Mucosa of descending colon (tissue), 3 donors: ENCODE data around the gene CDK10. TPM values are rescaled to one million over a fixed set of nuclear protein-coding genes. Genes with fewer than 3 reads are reported as not detected.

ENCODE experiments used
- ATAC-seq: fragments of 200-7000 bp; cut with Tn5 transposase; one replicate; pipeline ENCODE4 v1.9.1; 2020; ENCODE audit warnings: mild to moderate bottlenecking, moderate library complexity
- DNase-seq, 3 donors: peaks; one replicate each; pipeline ENCODE4 v3.0.0-alpha.2; 2020
- H3K36me3 ChIP-seq: fragments of 200-600 bp; one replicate; pipeline ENCODE4 v1.8.0; 2021; ENCODE audit warnings: low read depth, mild to moderate bottlenecking
- H3K4me1 ChIP-seq: fragments of 200-600 bp; one replicate; pipeline ENCODE4 v1.8.0; 2021; ENCODE audit warnings: low read depth, mild to moderate bottlenecking
- H3K4me3 ChIP-seq: fragments of 200-600 bp; one replicate; pipeline ENCODE4 v1.8.0; 2021; ENCODE audit warnings: mild to moderate bottlenecking
- H3K9me3 ChIP-seq: fragments of 200-600 bp; one replicate; pipeline ENCODE4 v1.8.0; 2021; ENCODE audit warnings: mild to moderate bottlenecking
- CTCF ChIP-seq: fragments of 200-600 bp; IDR thresholded peaks from one replicate; pipeline ENCODE4 v1.8.0; 2022; ENCODE audit warnings: antibody characterized with exemption, mild to moderate bottlenecking
- intact Hi-C, 2 donors: fragments of 100-400 bp; cut with DNase I in 1 of 2; cut with micrococcal nuclease in 1 of 2; formaldehyde crosslinking; loops; one replicate each; pipeline versions ENCODE4 v1.11.0 to v1.11.1; 2022; cut with DNase I, micrococcal nuclease
- long read RNA-seq, 2 donors: library from polyadenylated mRNA; unstranded; transcript quantifications; one replicate each; pipeline ENCODE4 v2.0.0, GENCODE V29; 2019 to 2021
- total RNA-seq, 3 donors: library from RNA; stranded (reverse); fragmentation: NEBNext Ultra II Directional in 2 of 3; extraction: Animal tissue kit (Norgen Biotek cat#: 25700) in 2 of 3; gene quantifications; one replicate each; pipeline versions ENCODE4 v1.2.1 to v1.2.4, GENCODE V29; 2021 to 2023
- donor health status: DM: no; HTN: no; CAD: no; lungs with moderate emphysema.
- donor health status: DM: no; HTN: no; CAD: no.
- donor health status: DM: no; HTN: yes; CAD: no.

CDK10 gene
- 100 to 1,000 TPM in 1 of 3 donors, 10 to 100 TPM in 2; 90.8 to 163 (median 94.5) TPM for total RNA-seq
- long read RNA-seq, donor 1, transcript CDK10-202 (13 exons, 1,798 nt), result major isoform, 9 of 97 reads
- long read RNA-seq, donor 1, transcript CDK10-212 (12 exons, 1,376 nt), result minor isoform, 6 of 97 reads
- long read RNA-seq, donor 1, transcript CDK10-204 (11 exons, 2,532 nt), result minor isoform, 6 of 97 reads
- long read RNA-seq, donor 1, partial matches to known transcripts, result 14 of 97 reads
- long read RNA-seq, donor 1, other reads (novel, unspliced or antisense), result 62 of 97 reads
- long read RNA-seq, donor 2, transcript CDK10-202 (13 exons, 1,798 nt), result major isoform, 8 of 48 reads
- long read RNA-seq, donor 2, partial matches to known transcripts, result 6 of 48 reads
- long read RNA-seq, donor 2, other reads (novel, unspliced or antisense), result 28 of 48 reads

GRCh38 chr16:89686520-89687091 lies at the start of gene CDK10:
Gene CDK10, plus strand, starts transcription at chr16:89686689. Its CDS starts 22 bp downstream, at chr16:89686711.
- peak; percentile 86 for ATAC-seq
- peaks cover 17% of the 10 kb centered on the region for H3K4me1 ChIP-seq
- H3K9me3 ChIP-seq, result no peaks in the 10 kb centered on the region
- peak; percentile 91 to 96 (median 96) for DNase-seq
- no peak for TF ChIP-seq CTCF
- peak within 1 kb of the TSS; percentile 92 for H3K4me3 ChIP-seq
- intact Hi-C loops, result no loop called here
- no peaks in the 10 kb centered on the region for H3K36me3 ChIP-seq

- ATAC-seq (no peak), DNase-seq (no peak)
Measured at GRCh38 chr16:89637379-89637778, 49.1 kb upstream of the CDK10 start.

GRCh38 chr16:89638455-89638854 lies 48.0 kb upstream of the CDK10 start:
- H3K36me3 ChIP-seq, result no peaks in the 10 kb centered on the region
- H3K4me3 ChIP-seq, result no peak overlapping the region
- TF ChIP-seq CTCF, result no peak
- intact Hi-C loops, result no loop called here
- no peak for DNase-seq
- no peak for ATAC-seq
- H3K4me1 ChIP-seq, result peaks cover 6% of the 10 kb centered on the region
- no peaks in the 10 kb centered on the region for H3K9me3 ChIP-seq

More at GRCh38 chr16:89637379-89637778, 49.1 kb upstream of the CDK10 start:
- Histone ChIP-seq H3K36me3 (no peaks in the 10 kb centered on the region), H3K4me3 (no peak overlapping the region), H3K9me3 (no peaks in the 10 kb centered on the region), H3K4me1 (peaks cover 6% of the 10 kb centered on the region)
- no peak for TF ChIP-seq CTCF
- intact Hi-C loops, result no loop called here

- H3K4me3 ChIP-seq, result no peak overlapping the region
- no peaks in the 10 kb centered on the region for H3K9me3 ChIP-seq
- H3K4me1 ChIP-seq, result peaks cover 6% of the 10 kb centered on the region
- ATAC-seq (no peak), DNase-seq (no peak)
- intact Hi-C loops, result no loop called here
- no peaks in the 10 kb centered on the region for H3K36me3 ChIP-seq
- TF ChIP-seq CTCF, result no peak
Measured at GRCh38 chr16:89639385-89639784, 47.1 kb upstream of the CDK10 start.

DNA sequence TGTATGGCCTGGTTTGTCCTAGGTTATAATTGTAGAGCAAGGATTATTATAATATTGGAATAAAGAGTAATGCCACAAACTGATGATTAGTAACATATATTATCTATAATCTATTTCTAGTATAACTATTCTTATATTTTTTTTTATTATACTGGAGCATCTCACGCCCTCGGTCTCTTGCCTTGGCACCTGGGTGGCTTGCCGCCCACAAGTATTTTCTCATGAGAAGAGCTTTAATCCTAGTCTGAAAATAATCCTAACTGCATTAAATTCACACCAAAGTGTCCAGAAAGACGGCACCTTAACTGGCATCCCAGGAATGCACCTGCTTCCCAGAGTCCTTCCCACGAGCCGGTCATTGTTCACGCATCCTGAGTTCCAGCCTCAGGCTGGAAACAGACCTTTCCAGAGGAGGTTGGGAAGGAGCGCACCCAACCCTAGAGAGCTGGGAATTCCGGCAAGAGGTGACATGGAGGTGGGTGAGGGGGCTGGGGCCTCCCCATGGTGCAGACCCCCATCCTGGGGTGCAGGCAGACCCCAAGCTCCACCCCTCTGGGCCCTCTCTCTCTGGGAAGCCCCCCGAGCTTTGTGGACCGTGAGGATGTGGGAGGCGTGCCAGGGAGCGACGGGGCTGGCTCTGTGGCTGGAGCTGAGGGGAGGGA lies 44.9 kb upstream of the CDK10 start:
- Histone ChIP-seq H3K9me3 (no peaks in the 10 kb centered on the region), H3K4me1 (peaks cover 6% of the 10 kb centered on the region), H3K4me3 (no peak overlapping the region), H3K36me3 (no peaks in the 10 kb centered on the region)
- ATAC-seq (no peak), DNase-seq (no peak)
- TF ChIP-seq CTCF, result no peak
- intact Hi-C loops, result no loop called here
